PFSK-1 (cell line): ENCODE measurements around the gene PRDM16.

Experiments used
- FOXP2 ChIP-seq: optimal IDR thresholded peaks from 2 replicates; pipeline ENCODE3; 2011; ENCODE audit warnings: borderline replicate concordance, control low read depth, inconsistent platforms; ENCODE audit not compliant: insufficient read depth; ENCODE audit errors: extremely low read length, extremely low read depth
- POLR2AphosphoS5 ChIP-seq: IDR thresholded peaks from 2 replicates; pipeline ENCODE4 v1.6.1; 2012; ENCODE audit warnings: low read depth, mild to moderate bottlenecking, control low read depth, low read length, moderate library complexity
- SIN3A ChIP-seq: IDR thresholded peaks from 2 replicates; pipeline ENCODE4 v1.6.1; 2012; ENCODE audit warnings: mild to moderate bottlenecking, low read length, moderate library complexity, borderline replicate concordance; ENCODE audit not compliant: insufficient read depth
- TAF1 ChIP-seq: IDR thresholded peaks from 2 replicates; pipeline ENCODE4 v1.6.1; 2012; ENCODE audit warnings: low read length, control low read depth, borderline replicate concordance; ENCODE audit not compliant: insufficient read depth
- TF ChIP-seq, protein P1 (sequence below), 2 experiments: IDR thresholded peaks; 2 replicates each; pipeline versions ENCODE4 v1.6.1 to v1.8.0; 2011 to 2012; ENCODE audit warnings: low read depth in 2 of 2, low read length in 2 of 2, control low read depth in 1 of 2, inconsistent platforms in 1 of 2, mild to moderate bottlenecking in 1 of 2, moderate library complexity in 1 of 2; ENCODE audit not compliant: insufficient read depth in 1 of 2

Gene PRDM16

DNA sequence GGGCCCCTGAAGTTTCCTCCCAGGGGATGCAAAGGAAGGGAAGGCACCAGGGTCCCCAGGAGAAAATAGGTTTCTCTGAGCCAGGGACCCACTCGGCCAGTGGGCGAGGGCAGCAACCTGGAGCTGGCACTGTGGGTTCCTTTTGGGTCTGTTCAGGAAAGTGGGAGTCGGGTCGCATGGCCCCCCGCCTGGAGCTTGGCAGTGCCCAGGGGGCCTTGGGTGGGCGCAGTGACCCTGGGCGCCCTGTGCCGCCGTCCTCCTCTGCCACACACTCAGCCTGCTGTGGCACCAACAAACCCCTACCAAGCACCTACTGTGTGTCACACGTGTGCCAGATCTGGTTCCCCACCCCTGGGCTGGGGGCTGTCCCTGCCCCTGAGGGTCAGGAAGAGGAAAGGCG lies 296.0 kb downstream of the PRDM16 start:
- TF ChIP-seq, protein P1, sequence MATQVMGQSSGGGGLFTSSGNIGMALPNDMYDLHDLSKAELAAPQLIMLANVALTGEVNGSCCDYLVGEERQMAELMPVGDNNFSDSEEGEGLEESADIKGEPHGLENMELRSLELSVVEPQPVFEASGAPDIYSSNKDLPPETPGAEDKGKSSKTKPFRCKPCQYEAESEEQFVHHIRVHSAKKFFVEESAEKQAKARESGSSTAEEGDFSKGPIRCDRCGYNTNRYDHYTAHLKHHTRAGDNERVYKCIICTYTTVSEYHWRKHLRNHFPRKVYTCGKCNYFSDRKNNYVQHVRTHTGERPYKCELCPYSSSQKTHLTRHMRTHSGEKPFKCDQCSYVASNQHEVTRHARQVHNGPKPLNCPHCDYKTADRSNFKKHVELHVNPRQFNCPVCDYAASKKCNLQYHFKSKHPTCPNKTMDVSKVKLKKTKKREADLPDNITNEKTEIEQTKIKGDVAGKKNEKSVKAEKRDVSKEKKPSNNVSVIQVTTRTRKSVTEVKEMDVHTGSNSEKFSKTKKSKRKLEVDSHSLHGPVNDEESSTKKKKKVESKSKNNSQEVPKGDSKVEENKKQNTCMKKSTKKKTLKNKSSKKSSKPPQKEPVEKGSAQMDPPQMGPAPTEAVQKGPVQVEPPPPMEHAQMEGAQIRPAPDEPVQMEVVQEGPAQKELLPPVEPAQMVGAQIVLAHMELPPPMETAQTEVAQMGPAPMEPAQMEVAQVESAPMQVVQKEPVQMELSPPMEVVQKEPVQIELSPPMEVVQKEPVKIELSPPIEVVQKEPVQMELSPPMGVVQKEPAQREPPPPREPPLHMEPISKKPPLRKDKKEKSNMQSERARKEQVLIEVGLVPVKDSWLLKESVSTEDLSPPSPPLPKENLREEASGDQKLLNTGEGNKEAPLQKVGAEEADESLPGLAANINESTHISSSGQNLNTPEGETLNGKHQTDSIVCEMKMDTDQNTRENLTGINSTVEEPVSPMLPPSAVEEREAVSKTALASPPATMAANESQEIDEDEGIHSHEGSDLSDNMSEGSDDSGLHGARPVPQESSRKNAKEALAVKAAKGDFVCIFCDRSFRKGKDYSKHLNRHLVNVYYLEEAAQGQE (IDR thresholded peaks at IDR 0.05; ENCODE audit: insufficient read depth in 1 of 2, low read depth in 2 of 2, low read length in 2 of 2) = no peak
- TF ChIP-seq FOXP2 (no peak), TAF1 (no peak), SIN3A (no peak), POLR2AphosphoS5 (no peak)

DNA sequence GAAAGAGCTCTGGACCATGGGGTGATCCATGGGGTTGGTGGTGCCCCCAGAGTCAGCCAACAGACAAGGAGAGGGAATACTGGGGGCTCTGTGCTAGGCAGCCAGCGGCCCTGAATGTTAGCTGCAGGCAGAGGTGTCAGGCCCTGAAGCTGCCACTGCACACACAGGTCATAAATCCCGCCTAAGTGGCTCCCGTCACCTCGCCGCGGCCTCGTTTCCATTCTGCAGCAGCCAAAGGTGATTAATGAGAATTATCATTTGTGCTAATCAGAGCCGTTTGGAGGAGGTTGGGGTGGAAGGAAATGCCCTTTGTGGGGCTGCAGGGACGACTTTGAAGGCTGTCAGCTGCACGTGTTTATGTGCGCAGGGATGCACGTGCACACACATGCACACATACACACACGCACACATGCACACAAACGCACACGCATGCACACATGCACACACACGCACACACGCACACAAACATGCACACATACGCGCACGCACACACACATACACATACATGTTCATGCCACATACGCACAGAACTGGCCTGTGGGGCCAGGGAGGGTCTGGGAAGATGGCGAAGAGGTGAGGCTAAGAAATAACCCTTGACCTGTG lies 296.6 kb downstream of the PRDM16 start:
- no peak for TF ChIP-seq TAF1
- TF ChIP-seq FOXP2 = no peak
- no peak for TF ChIP-seq POLR2AphosphoS5
- TF ChIP-seq, protein P1 (IDR thresholded peaks at IDR 0.05; ENCODE audit: insufficient read depth in 1 of 2, low read depth in 2 of 2, low read length in 2 of 2) = no peak
- TF ChIP-seq SIN3A = no peak

DNA sequence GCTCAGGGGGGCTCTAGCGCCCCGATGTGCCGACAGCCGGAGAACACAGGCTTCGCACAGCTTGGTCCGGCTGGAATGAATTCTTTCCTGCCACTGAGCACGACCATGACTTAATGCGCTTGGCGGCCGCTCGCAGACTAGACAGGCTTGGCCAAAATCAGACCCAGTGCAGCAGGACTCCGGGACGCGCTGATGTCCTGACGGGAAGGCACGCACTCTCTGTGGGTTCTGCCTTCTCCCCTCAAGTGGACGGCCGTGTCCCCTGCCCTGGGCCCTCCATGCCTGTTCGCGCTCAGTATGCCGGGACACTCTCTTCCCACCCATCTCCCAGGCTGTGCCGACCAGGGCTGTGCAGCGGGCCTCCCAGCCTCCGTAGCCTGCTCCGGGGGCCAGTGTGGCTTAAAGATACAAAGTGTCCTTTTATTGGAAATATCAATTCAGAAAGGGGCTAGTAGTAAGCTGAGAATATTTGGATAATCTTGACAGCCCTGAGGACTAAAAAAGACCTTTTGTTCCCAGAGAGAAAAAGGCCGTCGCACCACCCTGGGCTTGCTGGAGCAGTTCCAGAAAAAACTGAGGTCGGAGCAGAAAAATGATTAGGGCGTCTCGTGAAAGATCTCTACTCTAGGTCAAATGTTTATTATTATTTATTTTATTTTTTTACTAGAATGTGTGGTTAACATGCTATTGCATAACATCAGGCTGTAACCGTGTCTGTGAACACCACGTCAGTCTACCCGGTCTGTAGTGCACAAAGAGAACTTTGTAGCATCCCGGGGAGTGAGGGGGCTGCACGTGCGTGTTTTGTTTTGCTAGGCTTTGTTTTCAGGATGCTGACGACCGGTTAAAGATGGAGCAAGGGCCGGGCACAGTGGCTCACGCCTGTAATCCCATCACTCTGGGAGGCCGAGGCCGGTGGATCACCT lies 297.4 kb downstream of the PRDM16 start:
- TF ChIP-seq, protein P1 (IDR thresholded peaks at IDR 0.05; ENCODE audit: insufficient read depth in 1 of 2, low read depth in 2 of 2, low read length in 2 of 2) = no peak
- TF ChIP-seq POLR2AphosphoS5 = no peak
- TF ChIP-seq SIN3A = no peak
- no peak for TF ChIP-seq TAF1
- no peak for TF ChIP-seq FOXP2

DNA sequence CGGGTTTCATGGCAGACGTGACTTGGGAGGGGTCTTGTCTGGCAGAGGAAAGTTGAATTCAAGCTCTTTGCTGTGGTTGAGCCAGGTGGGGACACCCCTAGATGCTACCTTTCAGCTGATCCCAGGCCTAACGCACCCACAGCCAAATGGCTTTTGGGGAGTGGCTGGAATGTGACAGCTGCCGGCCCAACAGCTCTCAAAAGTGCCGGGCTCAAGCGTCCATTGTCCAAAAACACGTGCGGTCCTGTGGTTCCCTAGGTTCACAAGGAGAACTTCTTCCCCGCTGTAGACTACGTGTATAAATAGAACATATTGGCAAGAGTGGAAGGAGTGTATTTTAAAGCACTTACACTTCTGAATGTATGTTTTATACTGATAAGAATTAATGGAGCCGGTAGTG lies 298.4 kb downstream of the PRDM16 start:
- TF ChIP-seq SIN3A = no peak
- TF ChIP-seq, protein P1 (IDR thresholded peaks at IDR 0.05; ENCODE audit: insufficient read depth in 1 of 2, low read depth in 2 of 2, low read length in 2 of 2) = no peak
- no peak for TF ChIP-seq FOXP2
- TF ChIP-seq TAF1 = no peak
- no peak for TF ChIP-seq POLR2AphosphoS5
